ENCODE results near the gene TRIO.

The TRIO gene

DNA sequence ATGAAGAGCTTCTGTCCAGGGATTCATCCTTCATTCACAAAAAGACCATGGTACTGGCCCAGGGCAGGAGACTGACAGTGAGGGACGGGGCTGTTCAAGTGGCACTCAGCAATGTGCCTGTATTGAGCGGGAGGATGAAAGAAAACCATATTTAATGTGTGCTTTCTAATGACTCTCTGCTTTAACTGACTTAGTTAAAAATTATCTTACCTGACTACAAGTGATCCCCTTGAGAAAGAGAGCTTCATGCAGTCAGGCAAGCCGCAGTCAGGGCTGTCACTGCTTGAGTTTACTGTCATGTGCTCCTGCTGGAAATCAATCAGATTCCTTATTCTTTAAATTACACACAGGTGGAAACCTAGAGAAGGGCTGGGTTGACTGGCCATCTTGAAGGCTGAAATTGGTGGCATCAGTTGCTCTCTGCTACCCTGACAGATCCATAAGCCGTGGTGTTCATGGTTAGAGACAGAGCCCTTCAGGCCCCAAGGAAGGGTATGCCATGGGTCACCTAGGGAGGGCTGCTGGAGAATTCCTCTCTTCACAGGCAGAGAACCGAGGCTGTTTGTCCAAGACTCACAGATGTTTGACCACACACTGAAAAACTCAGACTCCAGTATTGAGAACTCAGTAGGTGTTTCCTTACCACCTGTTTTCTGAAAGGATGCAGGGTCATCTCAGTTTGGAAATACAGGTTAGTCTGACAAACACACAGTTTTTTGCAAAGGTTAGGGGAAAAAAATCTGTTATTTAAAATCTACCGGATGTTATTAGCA lies 70.9 kb downstream of the TRIO start:
- Histone ChIP-seq H2AK5ac (ENCODE audit: low read length) (no peak overlapping the region), H3K27me3 (ENCODE audit: insufficient read depth, low read length) (no peaks in the 10 kb centered on the region), H3K79me2 (ENCODE audit: control insufficient read depth, insufficient read depth, low read length, poor library complexity) (peaks cover 31% of the 10 kb centered on the region), H3K4me1 (ENCODE audit: control insufficient read depth in 1 of 2, insufficient read depth in 2 of 2, low read length in 2 of 2) (peaks cover 17 to 22% of the 10 kb centered on the region in 2 experiments), H3K18ac (ENCODE audit: low read length) (no peak overlapping the region), H3K23ac (ENCODE audit: low read length) (no peak overlapping the region), H3K4me3 (ENCODE audit: low read depth, low read length) (no peak overlapping the region), H2BK12ac (ENCODE audit: low read length) (no peak overlapping the region), H3K27ac (ENCODE audit: low read depth, low read length) (no peak overlapping the region), H3K9me3 (ENCODE audit: insufficient read depth, low read depth, low read length) (peaks cover 1% of the 10 kb centered on the region), H2BK120ac (ENCODE audit: insufficient read depth, low read length, poor library complexity) (no peak overlapping the region), H4K91ac (ENCODE audit: low read depth, low read length) (no peak overlapping the region), H3K4ac (ENCODE audit: low read depth, low read length) (peak overlapping the region; percentile 81), H3K4me2 (ENCODE audit: low read length) (no peak overlapping the region), H2BK5ac (ENCODE audit: low read depth, low read length, poor library complexity) (no peak overlapping the region), H4K12ac (ENCODE audit: low read depth, low read length) (no peak overlapping the region), H3K79me1 (ENCODE audit: low read length) (peaks cover 11% of the 10 kb centered on the region), H3K14ac (ENCODE audit: low read length) (no peak overlapping the region), H2AFZ (ENCODE audit: insufficient read depth, low read length, poor library complexity) (no peak overlapping the region), H3K9ac (ENCODE audit: low read length) (no peak overlapping the region), H4K8ac (ENCODE audit: low read depth, low read length) (no peak overlapping the region), H3K36me3 (ENCODE audit: control insufficient read depth in 1 of 2, insufficient read depth in 2 of 2, low read length in 2 of 2) (no peaks in the 10 kb centered on the region)
- WGBS (ENCODE audit: extremely low coverage, insufficient coverage, insufficient read length): no CpG with 5 or more reads among the region's 6 CpGs
- DNase-seq: no peak

DNA sequence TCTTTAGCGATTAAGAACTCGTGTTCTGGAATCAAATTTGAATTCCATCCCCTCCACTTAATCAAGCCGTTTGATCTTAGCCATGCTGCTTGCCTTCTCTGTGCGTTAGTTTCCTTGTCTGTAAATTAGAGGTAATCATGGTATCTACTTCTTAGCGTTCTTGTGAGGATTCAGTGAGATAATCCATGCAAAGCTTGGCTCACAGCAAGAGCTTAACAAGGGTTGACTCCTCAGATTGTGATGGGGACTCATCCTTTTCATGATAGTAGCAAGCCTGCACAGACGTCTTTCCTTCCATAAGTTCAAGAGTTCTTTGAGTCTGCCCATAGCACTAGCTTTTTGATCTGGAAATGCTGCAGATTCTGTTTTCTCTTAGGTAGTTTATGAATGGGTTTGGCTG lies 72.8 kb downstream of the TRIO start:
- Histone ChIP-seq H2AK5ac (ENCODE audit: low read length) (no peak overlapping the region), H3K4me1 (ENCODE audit: control insufficient read depth in 1 of 2, insufficient read depth in 2 of 2, low read length in 2 of 2) (peaks cover 15 to 20% of the 10 kb centered on the region in 2 experiments), H3K23ac (ENCODE audit: low read length) (no peak overlapping the region), H3K27me3 (ENCODE audit: insufficient read depth, low read length) (no peaks in the 10 kb centered on the region), H3K18ac (ENCODE audit: low read length) (no peak overlapping the region), H3K79me2 (ENCODE audit: control insufficient read depth, insufficient read depth, low read length, poor library complexity) (peaks cover 27% of the 10 kb centered on the region), H2BK120ac (ENCODE audit: insufficient read depth, low read length, poor library complexity) (no peak overlapping the region), H3K4me3 (ENCODE audit: low read depth, low read length) (no peak overlapping the region), H2AFZ (ENCODE audit: insufficient read depth, low read length, poor library complexity) (no peak overlapping the region), H3K4me2 (ENCODE audit: low read length) (no peak overlapping the region), H2BK5ac (ENCODE audit: low read depth, low read length, poor library complexity) (no peak overlapping the region), H4K12ac (ENCODE audit: low read depth, low read length) (no peak overlapping the region), H3K9me3 (ENCODE audit: insufficient read depth, low read depth, low read length) (no peaks in the 10 kb centered on the region), H4K8ac (ENCODE audit: low read depth, low read length) (no peak overlapping the region), H3K4ac (ENCODE audit: low read depth, low read length) (peak overlapping the region; percentile 76), H2BK12ac (ENCODE audit: low read length) (no peak overlapping the region), H3K9ac (ENCODE audit: low read length) (no peak overlapping the region), H3K79me1 (ENCODE audit: low read length) (peaks cover 9% of the 10 kb centered on the region), H3K36me3 (ENCODE audit: control insufficient read depth in 1 of 2, insufficient read depth in 2 of 2, low read length in 2 of 2) (no peaks in the 10 kb centered on the region), H4K91ac (ENCODE audit: low read depth, low read length) (no peak overlapping the region), H3K27ac (ENCODE audit: low read depth, low read length) (no peak overlapping the region), H3K14ac (ENCODE audit: low read length) (no peak overlapping the region)
- no CpG with 5 or more reads among the region's 6 CpGs for WGBS (ENCODE audit: extremely low coverage, insufficient coverage, insufficient read length)
- no peak for DNase-seq

DNA sequence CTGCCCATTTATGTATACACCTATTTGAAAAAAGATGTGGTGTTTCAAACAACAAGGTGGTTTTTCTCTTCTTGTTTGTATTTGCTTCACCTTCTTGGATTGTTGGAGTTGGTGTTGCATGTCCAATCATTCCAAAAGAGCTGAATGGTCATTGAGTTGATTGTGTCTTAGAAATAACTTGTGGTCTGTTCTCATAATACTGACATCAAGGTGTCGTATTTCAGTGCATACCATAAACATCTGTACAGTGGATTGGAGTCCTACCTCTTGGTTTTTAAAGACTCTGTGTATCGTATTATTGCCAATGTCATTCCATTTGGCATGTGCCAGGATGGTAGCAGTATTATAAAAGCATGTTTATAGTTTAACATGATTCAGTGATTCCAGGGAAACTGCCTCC lies 73.2 kb downstream of the TRIO start:
- Histone ChIP-seq H3K14ac (ENCODE audit: low read length) (no peak overlapping the region), H3K27ac (ENCODE audit: low read depth, low read length) (peak overlapping the region; percentile 41), H2BK5ac (ENCODE audit: low read depth, low read length, poor library complexity) (peak overlapping the region; percentile 32), H3K27me3 (ENCODE audit: insufficient read depth, low read length) (no peaks in the 10 kb centered on the region), H2AFZ (ENCODE audit: insufficient read depth, low read length, poor library complexity) (no peak overlapping the region), H3K4me3 (ENCODE audit: low read depth, low read length) (no peak overlapping the region), H3K9me3 (ENCODE audit: insufficient read depth, low read depth, low read length) (no peaks in the 10 kb centered on the region), H4K91ac (ENCODE audit: low read depth, low read length) (no peak overlapping the region), H4K8ac (ENCODE audit: low read depth, low read length) (no peak overlapping the region), H2AK5ac (ENCODE audit: low read length) (no peak overlapping the region), H2BK120ac (ENCODE audit: insufficient read depth, low read length, poor library complexity) (no peak overlapping the region), H3K79me1 (ENCODE audit: low read length) (peaks cover 9% of the 10 kb centered on the region), H3K4me1 (ENCODE audit: control insufficient read depth in 1 of 2, insufficient read depth in 2 of 2, low read length in 2 of 2) (peaks cover 15 to 20% of the 10 kb centered on the region in 2 experiments), H3K18ac (ENCODE audit: low read length) (no peak overlapping the region), H2BK12ac (ENCODE audit: low read length) (no peak overlapping the region), H3K79me2 (ENCODE audit: control insufficient read depth, insufficient read depth, low read length, poor library complexity) (peaks cover 27% of the 10 kb centered on the region), H3K9ac (ENCODE audit: low read length) (no peak overlapping the region), H3K4ac (ENCODE audit: low read depth, low read length) (peak overlapping the region; percentile 20), H3K23ac (ENCODE audit: low read length) (no peak overlapping the region), H4K12ac (ENCODE audit: low read depth, low read length) (no peak overlapping the region), H3K4me2 (ENCODE audit: low read length) (no peak overlapping the region), H3K36me3 (ENCODE audit: control insufficient read depth in 1 of 2, insufficient read depth in 2 of 2, low read length in 2 of 2) (no peaks in the 10 kb centered on the region)
- DNase-seq: peak in 1 of 2 donors; percentile 49
- no CpG with 5 or more reads among the region's 2 CpGs for WGBS (ENCODE audit: extremely low coverage, insufficient coverage, insufficient read length)

DNA sequence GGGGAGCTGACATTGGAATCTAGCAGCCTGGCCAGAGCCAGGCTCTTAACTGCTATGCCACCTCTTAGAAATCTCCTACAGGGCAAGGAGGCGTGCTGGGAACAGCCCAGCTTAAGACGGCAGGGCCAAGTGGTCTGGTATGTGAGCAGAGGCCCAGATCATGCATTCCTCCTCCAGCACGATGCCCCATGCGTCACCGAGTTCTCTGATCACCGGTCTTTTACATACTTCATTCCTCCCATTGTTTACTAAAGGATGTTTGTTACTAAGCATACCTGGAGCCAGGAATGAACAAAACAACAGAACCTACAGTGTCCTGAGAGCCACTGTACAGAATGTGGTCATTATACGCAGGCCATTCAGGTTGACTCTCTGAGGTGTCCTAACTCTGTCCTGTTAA lies 73.8 kb downstream of the TRIO start:
- DNase-seq: peak; percentile 94 to 96
- no CpG with 5 or more reads among the region's 7 CpGs for WGBS (ENCODE audit: extremely low coverage, insufficient coverage, insufficient read length)
- Histone ChIP-seq H2BK120ac (ENCODE audit: insufficient read depth, low read length, poor library complexity) (no peak overlapping the region), H3K18ac (ENCODE audit: low read length) (no peak overlapping the region), H3K9ac (ENCODE audit: low read length) (no peak overlapping the region), H3K4me2 (ENCODE audit: low read length) (no peak overlapping the region), H3K79me1 (ENCODE audit: low read length) (peaks cover 9% of the 10 kb centered on the region), H3K4ac (ENCODE audit: low read depth, low read length) (peak overlapping the region; percentile 20), H3K4me3 (ENCODE audit: low read depth, low read length) (no peak overlapping the region), H4K12ac (ENCODE audit: low read depth, low read length) (no peak overlapping the region), H3K36me3 (ENCODE audit: control insufficient read depth in 1 of 2, insufficient read depth in 2 of 2, low read length in 2 of 2) (no peaks in the 10 kb centered on the region), H3K14ac (ENCODE audit: low read length) (no peak overlapping the region), H3K27me3 (ENCODE audit: insufficient read depth, low read length) (no peaks in the 10 kb centered on the region), H4K8ac (ENCODE audit: low read depth, low read length) (no peak overlapping the region), H3K4me1 (ENCODE audit: control insufficient read depth in 1 of 2, insufficient read depth in 2 of 2, low read length in 2 of 2) (peaks cover 15 to 20% of the 10 kb centered on the region in 2 experiments), H3K27ac (ENCODE audit: low read depth, low read length) (peak overlapping the region; percentile 41), H3K9me3 (ENCODE audit: insufficient read depth, low read depth, low read length) (no peaks in the 10 kb centered on the region), H2AFZ (ENCODE audit: insufficient read depth, low read length, poor library complexity) (no peak overlapping the region), H2BK12ac (ENCODE audit: low read length) (no peak overlapping the region), H2AK5ac (ENCODE audit: low read length) (no peak overlapping the region), H4K91ac (ENCODE audit: low read depth, low read length) (no peak overlapping the region), H3K23ac (ENCODE audit: low read length) (no peak overlapping the region), H2BK5ac (ENCODE audit: low read depth, low read length, poor library complexity) (peak overlapping the region; percentile 32), H3K79me2 (ENCODE audit: control insufficient read depth, insufficient read depth, low read length, poor library complexity) (peaks cover 24% of the 10 kb centered on the region)

All from trophoblast cell (in vitro differentiated cells and primary cell).